GM19324 (cell line): ENCODE results near the gene STAG1.
"Not testable (repeated sequence)": the region's sequence is repeated elsewhere in the genome, so short reads cannot be mapped to it uniquely, and the experiment has no call there.

ENCODE experiments used
- ATAC-seq: cut with Tn5 transposase; IDR thresholded peaks from one replicate; pipeline ENCODE4 v1.9.1; 2021; ENCODE audit warnings: mild to moderate bottlenecking, moderate library complexity; ENCODE audit not compliant: unreplicated experiment, low FRiP score

Gene STAG1

GRCh38 chr3:136437043-136437442 lies 315.1 kb downstream of the STAG1 start:
- no peak for ATAC-seq

DNA sequence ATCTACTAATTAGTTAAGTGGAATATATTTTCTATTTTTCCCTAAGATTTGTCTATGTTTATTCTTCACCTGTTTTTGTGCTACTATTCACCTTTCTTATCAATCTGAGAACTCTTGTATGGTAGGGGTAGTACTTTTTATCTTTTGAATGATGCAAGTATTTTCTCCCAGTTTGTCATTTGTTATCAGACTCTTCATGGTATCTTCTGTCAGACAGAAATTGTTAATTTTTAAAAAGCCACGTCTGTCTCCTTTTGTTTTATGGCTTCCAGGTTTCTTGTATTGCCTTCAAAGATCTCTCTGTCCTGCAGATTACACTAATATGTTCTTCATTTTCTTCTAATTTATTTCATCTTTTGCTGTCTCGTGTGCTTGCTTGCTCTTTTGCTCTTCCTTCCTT lies 317.7 kb downstream of the STAG1 start:
- no peak for ATAC-seq

GRCh38 chr3:136432685-136433084 lies 319.5 kb downstream of the STAG1 start:
- ATAC-seq: no peak

GRCh38 chr3:136428167-136428566 lies 324.0 kb downstream of the STAG1 start:
- ATAC-seq: no peak

- ATAC-seq: no peak
Measured at GRCh38 chr3:136427236-136427635, 324.9 kb downstream of the STAG1 start.

DNA sequence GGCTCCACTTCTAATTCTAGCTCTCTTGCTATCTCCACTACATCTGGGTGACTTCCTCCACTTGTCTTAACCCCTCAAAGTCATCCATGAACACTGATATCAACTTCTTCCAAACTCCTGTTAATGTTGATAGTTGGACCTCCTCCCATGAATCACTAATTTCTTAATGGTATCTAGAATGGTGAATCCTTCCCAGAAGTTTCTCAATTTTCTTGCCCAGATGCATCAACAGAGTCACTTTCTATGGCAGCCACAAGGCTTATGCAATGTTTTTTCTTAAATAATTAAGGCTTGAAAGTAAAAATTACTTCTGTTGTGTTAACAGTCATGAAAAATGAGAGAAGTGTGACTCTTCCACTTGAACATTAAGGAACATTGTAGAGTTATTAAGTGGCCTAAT lies 337.7 kb downstream of the STAG1 start:
- ATAC-seq: no peak

GRCh38 chr3:136412307-136412706 lies 339.9 kb downstream of the STAG1 start:
- ATAC-seq: no peak

GRCh38 chr3:136409549-136409948 lies 342.6 kb downstream of the STAG1 start:
- no peak for ATAC-seq

GRCh38 chr3:136404056-136404455 lies 348.1 kb downstream of the STAG1 start:
- no peak for ATAC-seq

DNA sequence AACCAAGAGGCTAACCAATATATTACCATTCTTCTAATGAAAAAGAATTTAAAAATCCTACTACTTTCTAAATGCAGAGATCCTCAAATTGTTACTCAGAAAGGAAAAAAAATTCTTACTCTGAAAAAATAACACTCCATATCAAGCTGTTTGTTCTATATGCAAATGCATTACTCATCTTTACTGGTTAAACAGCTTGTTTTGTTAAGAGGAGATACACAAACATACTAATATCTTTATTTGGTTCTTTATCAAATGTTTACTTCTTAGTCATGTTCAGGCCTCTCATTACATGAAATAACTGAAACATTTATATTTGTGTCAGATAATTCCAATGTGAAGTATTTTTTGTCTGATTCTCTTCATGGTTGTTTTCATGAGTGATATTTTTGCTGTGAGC lies 355.3 kb downstream of the STAG1 start:
- ATAC-seq: no peak

- ATAC-seq: no peak
Measured at GRCh38 chr3:136390574-136390973, 361.6 kb downstream of the STAG1 start.

DNA sequence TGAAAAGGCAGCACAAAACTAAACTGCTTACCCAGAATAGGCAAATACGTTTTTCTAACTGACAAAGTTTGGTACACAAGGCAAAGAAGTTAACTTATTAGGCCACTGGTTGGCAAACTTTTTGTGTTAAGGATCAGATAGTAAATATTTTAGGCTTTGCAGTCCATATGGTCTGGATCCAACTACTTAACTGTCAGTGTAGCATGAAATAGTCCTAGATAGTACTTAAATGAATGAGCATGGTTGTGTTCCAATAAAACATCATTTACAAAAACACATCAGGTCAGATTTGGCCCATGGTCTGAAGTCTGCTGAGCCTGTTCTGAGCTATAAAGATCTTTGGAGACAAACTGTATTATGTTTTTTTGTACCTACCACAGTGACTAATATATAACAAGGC lies 365.1 kb downstream of the STAG1 start:
- no peak for ATAC-seq

DNA sequence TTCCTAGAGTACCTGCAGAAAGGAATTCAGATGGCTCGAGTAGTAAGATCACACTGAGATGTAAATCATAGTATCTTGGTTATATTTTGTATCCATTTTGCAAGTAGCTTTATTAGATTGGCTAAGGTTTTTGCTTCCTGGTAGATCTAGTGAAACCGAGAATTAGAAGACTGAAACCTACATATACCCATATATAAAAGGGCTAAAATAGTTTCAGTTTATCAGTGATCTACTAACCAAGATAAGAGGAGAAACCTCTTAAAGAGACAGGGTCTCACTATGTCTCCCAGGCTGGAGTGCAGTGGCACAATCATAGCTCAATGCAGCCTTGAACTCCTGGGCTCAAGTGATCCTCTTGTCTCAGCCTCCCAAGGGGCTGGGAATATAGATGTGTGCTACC lies 366.7 kb downstream of the STAG1 start:
- peak; percentile 62 for ATAC-seq

GRCh38 chr3:136381051-136381450 lies 371.1 kb downstream of the STAG1 start:
- no peak for ATAC-seq

DNA sequence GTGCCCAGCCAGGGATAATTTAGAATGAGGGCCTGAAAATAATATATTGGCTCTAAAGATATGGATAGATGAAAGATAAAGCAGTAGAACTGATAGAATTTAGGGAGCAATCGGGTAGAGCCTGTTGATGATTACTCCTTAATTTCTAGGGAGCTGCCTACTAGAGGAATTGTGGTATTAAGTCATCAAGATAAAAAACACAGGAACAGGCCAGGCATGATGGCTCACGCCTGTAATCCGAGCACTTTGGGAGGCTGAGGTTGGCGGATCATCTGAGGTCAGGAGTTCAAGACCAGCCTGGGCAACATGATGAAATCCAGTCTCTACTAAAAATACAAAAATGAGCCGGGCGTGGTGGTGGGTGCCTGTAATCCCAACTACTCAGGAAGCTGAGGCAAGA lies 371.6 kb downstream of the STAG1 start:
- no peak for ATAC-seq

- ATAC-seq: no peak
Measured at GRCh38 chr3:136378011-136378410, 374.2 kb downstream of the STAG1 start.

DNA sequence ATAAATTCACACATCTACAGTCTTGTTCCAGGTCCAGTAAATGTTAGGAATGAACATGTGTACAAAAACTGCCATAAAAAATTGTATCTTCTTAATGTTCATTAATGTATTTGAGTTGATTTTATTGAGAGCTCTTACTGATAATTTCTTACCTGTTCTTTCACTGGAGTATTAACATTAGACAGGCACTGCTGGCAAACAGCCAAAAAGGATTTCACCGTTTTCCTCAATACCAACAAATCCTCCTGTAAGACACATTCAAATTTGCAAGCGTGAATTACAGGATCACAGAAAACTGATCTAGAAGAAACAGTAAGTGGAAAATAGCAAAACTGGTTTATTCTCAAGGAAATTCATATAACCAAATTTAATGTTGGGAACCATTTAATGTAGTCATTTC lies 374.7 kb downstream of the STAG1 start:
- ATAC-seq: no peak

- ATAC-seq: not testable (repeated sequence)
Measured at GRCh38 chr3:136375800-136376199, 376.4 kb downstream of the STAG1 start.

DNA sequence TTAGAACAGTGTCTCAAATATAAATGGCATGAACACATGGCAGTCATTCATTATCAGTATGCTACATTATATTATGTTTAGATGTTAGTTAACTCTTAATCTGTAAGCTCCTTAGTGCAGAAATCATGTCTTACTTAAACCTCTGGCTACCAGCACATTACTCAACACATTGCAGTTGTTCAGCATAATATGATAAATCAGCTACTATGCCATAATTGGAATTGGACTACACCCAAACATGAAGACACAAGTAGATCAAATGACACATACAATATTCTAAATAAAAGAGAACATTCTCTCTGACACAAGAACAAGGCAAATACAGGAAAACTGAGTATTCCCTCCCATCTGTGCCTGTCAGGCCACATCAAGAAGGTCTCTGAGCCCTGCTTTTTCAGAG lies 385.9 kb downstream of the STAG1 start:
- no peak for ATAC-seq

GRCh38 chr3:136353461-136353860 lies 398.7 kb downstream of the STAG1 start:
- ATAC-seq: peak; percentile 51

DNA sequence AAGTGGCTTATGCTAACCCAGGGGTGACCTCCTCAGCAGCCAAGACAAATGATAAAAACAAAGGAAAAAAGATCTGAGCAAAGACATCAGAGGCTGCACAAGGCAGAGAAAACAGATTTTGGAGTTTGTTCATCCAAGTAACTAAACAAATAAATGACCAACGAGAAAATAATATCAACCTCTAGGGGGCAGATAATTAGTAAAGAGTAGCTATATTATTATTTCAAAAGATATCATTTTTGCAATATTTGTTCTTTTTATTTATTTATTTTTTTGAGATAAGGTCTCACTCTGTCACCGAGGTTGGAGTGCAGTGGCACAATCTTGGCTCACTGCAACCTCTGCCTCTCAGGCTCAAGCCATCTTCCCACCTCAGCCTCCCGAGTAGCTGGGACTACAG lies 400.3 kb downstream of the STAG1 start:
- no peak for ATAC-seq

DNA sequence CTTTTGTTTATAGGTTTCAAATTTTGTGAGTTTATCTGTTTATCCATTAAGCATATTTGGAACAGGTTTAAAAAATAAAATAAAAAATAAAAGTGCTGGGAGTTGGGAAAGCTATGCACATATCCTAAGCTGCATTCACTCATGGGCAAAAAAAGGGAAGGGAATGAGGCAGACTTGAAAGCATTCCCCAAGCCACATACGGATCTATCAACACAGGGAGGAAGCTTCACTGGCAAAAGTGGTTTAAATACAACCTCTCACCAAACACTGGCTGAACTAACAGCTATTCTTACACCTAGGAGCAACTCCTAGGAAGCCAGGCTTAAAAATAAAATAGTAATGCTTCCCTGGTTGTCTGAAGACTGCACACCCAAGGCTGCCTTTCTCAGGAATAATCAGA lies 400.8 kb downstream of the STAG1 start:
- no peak for ATAC-seq

- ATAC-seq: no peak
Measured at GRCh38 chr3:136350557-136350956, 401.6 kb downstream of the STAG1 start.
